ENCODE measurements around the gene TLE3.

Gene TLE3

GRCh38 chr15:70090436-70091296 lies 7.1 kb downstream of the TLE3 start:
- no peak for TF ChIP-seq CTCF (IDR thresholded peaks at IDR 0.05; ENCODE audit: low read depth, low read length)
- H3K4me3 ChIP-seq (ENCODE audit: low read depth, low read length) = no peak overlapping the region
- DNase-seq (ENCODE audit: low read depth, low spot score) = no peak
- in situ Hi-C loops (cut with HindIII; ENCODE audit: low sequenced_read_pairs) = no loop called here

DNA sequence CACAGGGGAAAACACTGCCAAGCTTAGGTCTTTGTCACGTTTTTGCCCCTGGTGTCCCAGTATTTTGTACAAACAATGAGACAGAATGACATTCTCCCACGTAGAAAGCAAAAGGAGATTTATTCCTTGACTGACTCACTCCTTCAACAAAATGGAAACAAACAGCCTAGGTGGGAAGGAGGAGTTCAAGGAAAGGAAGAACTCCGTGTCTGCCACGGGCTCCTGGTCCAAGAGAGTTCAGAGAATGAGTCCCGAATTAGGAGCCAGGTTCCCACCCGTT lies 8.1 kb downstream of the TLE3 start:
- DNase-seq (ENCODE audit: low read depth, low spot score) = no peak
- H3K4me3 ChIP-seq (ENCODE audit: low read depth, low read length) = no peak overlapping the region
- in situ Hi-C loops (cut with HindIII; ENCODE audit: low sequenced_read_pairs) = no loop called here
- no peak for TF ChIP-seq CTCF (IDR thresholded peaks at IDR 0.05; ENCODE audit: low read depth, low read length)

DNA sequence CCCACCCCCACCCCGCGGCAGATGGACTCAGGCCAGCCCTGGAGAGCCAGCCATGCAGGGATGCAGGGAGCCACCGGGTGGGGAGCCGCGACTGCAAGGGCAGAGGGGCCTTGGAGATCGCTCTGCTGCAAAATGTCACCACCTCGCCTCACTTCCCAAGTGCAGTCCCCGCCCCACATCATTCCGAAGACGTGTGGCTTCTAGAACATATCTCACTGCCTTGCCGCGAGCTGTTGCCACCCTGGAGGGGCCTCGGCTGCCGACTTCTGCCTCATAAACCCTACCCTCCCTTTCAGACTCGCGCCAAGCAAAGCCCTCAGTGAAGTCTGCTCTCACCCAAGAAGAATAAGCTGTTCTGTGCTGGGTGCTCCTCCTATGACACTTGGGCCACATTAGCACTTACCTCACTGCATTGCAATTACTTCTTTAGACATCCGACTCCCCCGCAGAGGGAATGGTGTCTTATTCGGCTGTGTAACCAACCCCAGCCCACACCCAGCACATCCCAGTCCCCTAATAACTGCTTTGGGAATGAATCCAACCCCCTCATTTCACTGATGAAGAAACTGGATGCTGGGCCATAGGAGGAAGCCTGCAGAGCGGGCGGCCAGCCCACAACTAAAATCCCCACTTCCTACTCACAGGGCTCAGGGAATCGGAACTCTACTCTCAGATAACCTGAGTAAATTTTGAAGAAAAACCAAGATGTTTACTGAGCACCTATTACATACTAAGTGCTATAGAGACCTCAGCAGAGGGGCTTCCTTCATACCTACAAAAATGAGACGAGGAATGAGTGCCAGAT lies 8.6 kb downstream of the TLE3 start:
- DNase-seq (ENCODE audit: low read depth, low spot score) = peak; percentile 41

GRCh38 chr15:70088455-70088854 lies 9.3 kb downstream of the TLE3 start:
- in situ Hi-C loops (cut with HindIII; ENCODE audit: low sequenced_read_pairs) = no loop called here
- H3K4me3 ChIP-seq (ENCODE audit: low read depth, low read length) = no peak overlapping the region
- no peak for DNase-seq (ENCODE audit: low read depth, low spot score)
- TF ChIP-seq CTCF (IDR thresholded peaks at IDR 0.05; ENCODE audit: low read depth, low read length) = no peak

More for the DNA sequence above, 8.6 kb downstream of the TLE3 start:
- in situ Hi-C loops (cut with HindIII; ENCODE audit: low sequenced_read_pairs) = no loop called here
- H3K4me3 ChIP-seq (ENCODE audit: low read depth, low read length) = no peak overlapping the region
- TF ChIP-seq CTCF (IDR thresholded peaks at IDR 0.05; ENCODE audit: low read depth, low read length) = no peak

DNA sequence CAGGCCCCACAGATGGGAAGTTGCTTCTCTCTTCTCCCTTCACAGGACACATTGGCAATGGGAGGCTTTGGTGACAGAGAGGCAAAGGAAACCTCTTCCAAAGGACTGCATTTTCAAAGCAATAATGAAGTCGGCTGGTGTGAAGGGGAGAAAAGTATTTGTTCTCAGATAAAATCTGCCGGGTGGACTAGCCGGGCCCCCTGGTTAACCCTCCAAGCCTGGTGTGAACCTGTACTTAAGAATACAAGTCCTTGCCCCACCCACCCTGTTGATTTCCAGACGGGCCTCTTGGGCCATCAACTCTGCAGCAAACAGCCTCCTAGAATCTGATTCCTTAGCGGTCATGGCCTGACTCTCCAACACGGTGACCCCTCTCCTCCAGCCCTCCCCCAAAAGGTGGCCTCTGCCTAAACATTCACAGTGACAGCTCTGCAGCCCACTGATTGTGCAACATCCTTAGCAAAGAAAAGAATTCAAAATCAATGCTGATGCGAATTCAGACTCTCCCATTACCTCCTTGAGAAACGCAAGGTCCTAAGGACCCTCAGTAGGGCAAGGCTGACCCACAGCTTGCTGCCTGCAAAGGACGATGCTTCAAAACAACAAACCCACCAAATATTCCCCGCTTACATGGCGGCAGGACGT lies 9.9 kb downstream of the TLE3 start:
- H3K4me3 ChIP-seq (ENCODE audit: low read depth, low read length) = no peak overlapping the region
- DNase-seq (ENCODE audit: low read depth, low spot score) = no peak
- TF ChIP-seq CTCF (IDR thresholded peaks at IDR 0.05; ENCODE audit: low read depth, low read length) = no peak
- in situ Hi-C loops (cut with HindIII; ENCODE audit: low sequenced_read_pairs) = no loop called here

DNA sequence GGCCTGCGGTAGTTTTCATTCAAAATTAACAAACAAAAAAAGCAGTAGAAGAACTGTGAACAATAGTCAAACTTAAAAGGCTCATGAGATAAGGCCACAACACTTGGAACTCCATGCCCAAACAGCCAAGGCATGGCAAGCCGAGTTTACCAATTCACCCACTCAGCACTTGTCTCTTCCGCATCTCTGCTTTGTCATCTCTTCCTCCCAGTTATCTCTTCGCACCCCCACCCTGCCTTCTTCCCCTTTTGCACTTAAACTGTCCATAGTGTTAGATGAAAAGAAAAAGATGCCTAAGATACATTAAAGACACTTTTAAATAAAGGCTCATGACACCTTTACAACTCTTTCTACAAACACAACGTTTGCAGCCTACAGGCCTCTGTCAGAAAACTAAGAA lies 11.1 kb downstream of the TLE3 start:
- DNase-seq (ENCODE audit: low read depth, low spot score) = no peak
- in situ Hi-C loops (cut with HindIII; ENCODE audit: low sequenced_read_pairs) = no loop called here
- no peak overlapping the region for H3K4me3 ChIP-seq (ENCODE audit: low read depth, low read length)
- no peak for TF ChIP-seq CTCF (IDR thresholded peaks at IDR 0.05; ENCODE audit: low read depth, low read length)

All from astrocyte of the spinal cord (primary cell).